NB4 (cell line): ENCODE results near the gene RHBDF2.

Source experiments
- CTCF ChIP-seq: IDR thresholded peaks from one replicate; pipeline ENCODE4 v1.5.1; 2012; ENCODE audit warnings: low read depth, low read length
- MYC ChIP-seq: IDR thresholded peaks from 2 replicates; pipeline ENCODE4 v1.6.1; 2011; ENCODE audit warnings: low read depth, low read length
- POLR2A ChIP-seq: IDR thresholded peaks from 2 replicates; pipeline ENCODE4 v1.6.1; 2011; ENCODE audit warnings: mild to moderate bottlenecking; ENCODE audit not compliant: insufficient read length; ENCODE audit errors: extremely low read depth

GRCh38 chr17:76504117-76504516 lies 2.9 kb upstream of the RHBDF2 start:
- no peak for TF ChIP-seq MYC
- TF ChIP-seq CTCF = peak; percentile 8
- TF ChIP-seq POLR2A = no peak
